ENCODE results near the gene USH1G. TPM values are rescaled to one million over a fixed set of nuclear protein-coding genes. Genes with fewer than 3 reads are reported as not detected.

USH1G gene
- total RNA-seq, 4 donors from 2014 or later: 0.27 to 0.32 TPM; not detected in 2

- no peak for DNase-seq
- no peaks in the 10 kb centered on the region for H3K9me3 ChIP-seq
- peaks cover 75% of the 10 kb centered on the region for H3K27me3 ChIP-seq
- peak overlapping the region in 1 of 4 donors; percentile 45 for H3K4me3 ChIP-seq
- H3K4me1 ChIP-seq: peaks cover 3 to 11% (median 9%) of the 10 kb centered on the region in 4 donors
- intact Hi-C loops (cut with DNase I; ENCODE audit: low total_unique reads) (no loop called here), in situ Hi-C loops (cut with MboI; ENCODE audit: low pct_ligation_motif_present in 1 of 4, low pct_unique_long_range_greater_than_20kb in 1 of 4, low sequenced_read_pairs in 3 of 4) (no loop called here)
- TF ChIP-seq POLR2AphosphoS5 (IDR thresholded peaks at IDR 0.05): no peak
- no peak for TF ChIP-seq CTCF (IDR thresholded peaks at IDR 0.05)
- no peak for TF ChIP-seq POLR2A (IDR thresholded peaks at IDR 0.05)
- no peak for TF ChIP-seq EP300 (IDR thresholded peaks at IDR 0.05; ENCODE audit: low read depth)
- no peaks in the 10 kb centered on the region for H3K36me3 ChIP-seq
- no peak overlapping the region for H3K27ac ChIP-seq
- WGBS, 2 donors (ENCODE audit: low coverage in 1 of 2): 32% methylated on average over 21 of the region's 22 CpGs; no CpG with 5 or more reads in 1 of the 2 donors
These were observed 29.0 kb downstream of the USH1G start for GRCh38 chr17:74893936-74894671.

GRCh38 chr17:74892974-74893911 lies 29.8 kb downstream of the USH1G start, which contains the start of gene FADS6:
FADS6 (minus strand) TSS chr17:74893633; CDS start chr17:74893595, 38 bp downstream.
- peak; percentile 34 for DNase-seq
- intact Hi-C loops (cut with DNase I; ENCODE audit: low total_unique reads): no loop called here
- Histone ChIP-seq H3K4me3 (peak within 1 kb of the TSS in 3 of 4 donors; percentile 9 to 45 (median 21)), H3K27me3 (peaks cover 79% of the 10 kb centered on the region), H3K36me3 (no peaks in the 10 kb centered on the region), H3K27ac (no peak within 1 kb of the TSS), H3K4me1 (peaks cover 3 to 11% (median 9%) of the 10 kb centered on the region in 4 donors), H3K9me3 (no peaks in the 10 kb centered on the region)
- TF ChIP-seq EP300 (IDR thresholded peaks at IDR 0.05; ENCODE audit: low read depth) (no peak), POLR2AphosphoS5 (IDR thresholded peaks at IDR 0.05) (peak in 1 of 3 donors; percentile 19)
- WGBS, 2 donors (ENCODE audit: low coverage in 1 of 2): 7% methylated on average over 53 of the region's 86 CpGs; no CpG with 5 or more reads in 1 of the 2 donors
- in situ Hi-C loops (cut with MboI; ENCODE audit: low pct_ligation_motif_present in 1 of 4, low pct_unique_long_range_greater_than_20kb in 1 of 4, low sequenced_read_pairs in 3 of 4): no loop called here

DNA sequence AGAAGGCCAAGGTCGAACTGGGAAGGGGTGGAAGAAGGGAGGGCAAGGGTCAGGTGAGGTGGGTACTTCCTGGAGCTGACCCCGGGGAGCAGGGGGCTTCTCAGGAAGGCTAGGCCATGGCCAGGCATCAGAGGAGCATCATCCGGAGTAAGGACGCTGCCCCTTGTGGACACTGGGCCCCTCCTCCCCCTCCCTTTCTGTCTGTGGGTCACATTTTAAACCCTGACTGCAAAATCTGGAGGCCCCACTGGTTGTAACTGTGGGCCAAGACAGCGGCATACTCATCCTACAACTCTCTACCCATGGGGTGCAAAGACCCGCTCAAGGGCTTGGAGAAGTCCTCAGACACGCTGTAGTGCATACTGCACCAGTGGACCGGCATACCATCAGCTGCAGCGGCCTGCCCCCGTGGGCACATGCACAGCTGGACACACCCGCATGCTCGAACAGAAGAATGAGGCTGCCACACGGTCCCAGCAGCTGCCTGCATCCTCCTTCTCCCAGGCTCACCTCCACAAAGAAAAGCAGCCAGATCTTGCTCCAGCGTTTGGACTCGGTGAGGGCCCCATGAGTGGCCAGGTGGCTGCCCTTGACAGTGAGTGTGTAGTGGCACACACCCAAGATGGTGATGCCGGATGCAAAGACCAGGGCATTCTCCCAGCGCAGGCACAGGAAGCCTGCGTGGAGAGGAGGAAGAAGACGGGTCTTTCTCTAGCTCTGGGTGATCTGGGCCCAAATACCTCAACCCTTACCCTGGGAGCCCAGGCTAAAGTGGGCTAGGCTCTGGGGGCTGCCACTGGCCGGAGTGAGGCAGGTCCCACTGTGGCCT lies 30.8 kb downstream of the USH1G start:
- H3K27me3 ChIP-seq: peaks cover 83% of the 10 kb centered on the region

More for the DNA sequence above, 30.8 kb downstream of the USH1G start:
- in situ Hi-C loops (cut with MboI; ENCODE audit: low pct_ligation_motif_present in 1 of 4, low pct_unique_long_range_greater_than_20kb in 1 of 4, low sequenced_read_pairs in 3 of 4): no loop called here
- no peak for TF ChIP-seq CTCF (IDR thresholded peaks at IDR 0.05)
- TF ChIP-seq POLR2AphosphoS5 (IDR thresholded peaks at IDR 0.05): no peak
- TF ChIP-seq POLR2A (IDR thresholded peaks at IDR 0.05): no peak
- Histone ChIP-seq H3K9me3 (no peaks in the 10 kb centered on the region), H3K4me3 (no peak overlapping the region), H3K27ac (no peak overlapping the region), H3K4me1 (peaks cover 3 to 11% (median 9%) of the 10 kb centered on the region in 4 donors), H3K36me3 (no peaks in the 10 kb centered on the region)
- 33 to 66% methylated on average over 2 to 19 of the region's 20 CpGs for WGBS, 2 donors (ENCODE audit: low coverage in 1 of 2)
- intact Hi-C loops (cut with DNase I; ENCODE audit: low total_unique reads): no loop called here
- no peak for DNase-seq

All from transverse colon (tissue), 4 donors.